Neural progenitor cell (in vitro differentiated cells): ENCODE data around the gene CACYBP.

ENCODE experiments used
- CTCF ChIP-seq: fragments of 200-600 bp; sonication (generic); IDR thresholded peaks from 2 replicates; pipeline ENCODE4 v1.5.1; 2017; ENCODE audit warnings: antibody characterized with exemption, mild to moderate bottlenecking
- EZH2 ChIP-seq: fragments of 200-600 bp; sonication (generic); IDR thresholded peaks from 2 replicates; pipeline ENCODE4 v1.6.1; 2017; ENCODE audit warnings: antibody characterized with exemption, mild to moderate bottlenecking, moderate library complexity
- EZH2phosphoT487 ChIP-seq: fragments of 200-600 bp; sonication (generic); IDR thresholded peaks from 2 replicates; pipeline ENCODE4 v1.6.1; 2017; ENCODE audit warnings: antibody characterized with exemption

GRCh38 chr1:174957829-174958228, 41.9 kb upstream of the CACYBP start:
- TF ChIP-seq CTCF: no peak
- no peak for TF ChIP-seq EZH2phosphoT487
- no peak for TF ChIP-seq EZH2
